K562 (cell line): ENCODE data around the gene CYB5R4. TPM values are rescaled to one million over a fixed set of nuclear protein-coding genes. Genes with fewer than 3 reads are reported as not detected.
A peak's percentile ranks its signal among the peaks of the same experiment; 100 is the strongest.

Source experiments
- FIP1L1 ChIP-seq: fragments of 200-400 bp; formaldehyde crosslinking; IDR thresholded peaks from 2 replicates; pipeline ENCODE4 v1.6.1; 2018; ENCODE audit warnings: mild to moderate bottlenecking, low read depth, low read length; ENCODE audit not compliant: poor library complexity, severe bottlenecking
- IRF9 ChIP-seq: fragments of 450-650 bp; IDR thresholded peaks from 2 replicates; pipeline ENCODE4 v1.6.1; 2016; ENCODE audit warnings: missing biosample characterization, missing genetic modification characterization
- KLF6 ChIP-seq: fragments of 250-450 bp; sonication (Bioruptor Pico); IDR thresholded peaks from 2 replicates; pipeline ENCODE4 v1.4.0; 2020; ENCODE audit warnings: mild to moderate bottlenecking, moderate library complexity, borderline replicate concordance
- L3MBTL2 ChIP-seq: fragments of 450-650 bp; IDR thresholded peaks from 2 replicates; pipeline ENCODE4 v1.6.1; 2016; ENCODE audit warnings: mild to moderate bottlenecking, moderate library complexity
- MAFF ChIP-seq: IDR thresholded peaks from 2 replicates; pipeline ENCODE4 v1.6.1; 2012; ENCODE audit warnings: low read length, improper control_type of control experiment
- NBN ChIP-seq: fragments of 450-650 bp; IDR thresholded peaks from 2 replicates; pipeline ENCODE4 v1.6.1; 2016; ENCODE audit warnings: low read depth, mild to moderate bottlenecking
- NR2C1 ChIP-seq, 2 experiments: fragments of 450-650 bp; IDR thresholded peaks; 2 replicates each; pipeline ENCODE4 v1.6.1; 2017; ENCODE audit warnings: mild to moderate bottlenecking in 2 of 2, antibody characterized with exemption in 1 of 2, inconsistent platforms in 1 of 2, missing compliant biosample characterization in 1 of 2, missing genetic modification characterization in 1 of 2
- SRSF7 ChIP-seq: fragments of 200-400 bp; formaldehyde crosslinking; optimal IDR thresholded peaks from 2 replicates; pipeline ENCODE3; 2017; ENCODE audit warnings: mild to moderate bottlenecking, low read depth, low read length
- ZNF592 ChIP-seq: fragments of 450-650 bp; IDR thresholded peaks from 2 replicates; pipeline ENCODE4 v1.6.1; 2017; ENCODE audit warnings: antibody characterized with exemption, mild to moderate bottlenecking
- polyA plus RNA-seq, 8 experiments: library from polyadenylated mRNA; depleted of rRNA in 4 of 8; stranded (reverse) in 5 of 8; unstranded in 3 of 8; fragments of >200 nt; fragmentation: Nextera tagmentation in 2 of 8; fragmentation: Illumina TruSeq in 1 of 8; extraction: Ambion mirVana in 2 of 8; extraction: Trizol in 1 of 8; gene quantifications; 2 replicates each; pipeline versions ENCODE4 v1.2.1 to v1.2.3, GENCODE V29; 2011 to 2014; ENCODE audit warnings: inconsistent platforms in 1 of 8, missing spikeins in 1 of 8
- total RNA-seq, 7 experiments: library from RNA; depleted of rRNA in 6 of 7; stranded (reverse); fragments of >200 nt in 6 of 7; fragmentation: Illumina TruSeq in 2 of 7; extraction: Trizol in 2 of 7; gene quantifications; 2 replicates each; pipeline versions ENCODE4 v1.2.1 to v1.2.3, GENCODE V29; 2011 to 2021; ENCODE audit warnings: low replicate concordance in 1 of 7
- TF ChIP-seq, protein P1 (sequence below): fragments of 450-650 bp; IDR thresholded peaks from 2 replicates; pipeline ENCODE4 v1.6.1; 2016; ENCODE audit warnings: mild to moderate bottlenecking
- TF ChIP-seq, protein P2 (sequence below): fragments of 450-650 bp; IDR thresholded peaks from 2 replicates; pipeline ENCODE4 v1.6.1; 2016; ENCODE audit warnings: antibody characterized with exemption
- TF ChIP-seq, protein P3 (sequence below): fragments of 450-650 bp; conservative IDR thresholded peaks from 2 replicates; pipeline ENCODE4 v1.6.1; 2016; ENCODE audit warnings: missing genetic modification characterization, low read depth, mild to moderate bottlenecking, missing compliant biosample characterization, moderate library complexity

CYB5R4 gene
- total and polyA plus RNA-seq, 9 of the 15 experiments (the other 6 are each of a cell fraction or from before 2014, with no cell fraction given): 5.9 to 23.1 (median 19.0) TPM

DNA sequence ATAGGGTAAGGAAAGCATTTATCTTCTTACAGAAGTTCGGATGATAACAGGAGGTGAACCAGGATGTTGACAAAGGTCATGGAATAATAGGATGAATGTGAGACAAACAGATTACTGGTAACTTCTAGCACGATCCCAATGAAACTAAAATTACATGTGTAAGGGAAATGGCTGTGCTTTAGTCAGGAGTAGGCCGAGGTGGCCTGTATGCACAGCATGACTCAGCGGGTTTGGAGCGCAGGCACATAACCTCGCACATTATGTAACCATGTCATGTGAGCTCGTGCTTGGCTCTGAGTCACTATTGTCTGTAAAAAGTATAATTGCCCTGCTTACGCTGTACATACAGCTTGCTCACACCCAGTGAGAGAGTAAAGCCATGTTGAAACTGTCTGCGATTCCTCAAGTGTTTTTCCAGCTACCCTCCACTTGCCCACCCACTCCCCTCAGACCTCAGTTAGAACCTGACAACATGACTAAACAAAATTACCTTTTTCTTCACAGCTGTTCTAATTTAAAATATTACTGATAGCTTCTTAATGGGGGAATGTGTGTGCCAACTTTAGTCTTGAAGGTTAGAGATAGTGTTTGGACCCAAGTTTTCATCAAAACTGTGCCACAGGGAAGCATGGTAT, 8.2 kb downstream of the CYB5R4 start (continued):
- TF ChIP-seq IRF9 (tag): peak; percentile 90
- TF ChIP-seq, protein P1, sequence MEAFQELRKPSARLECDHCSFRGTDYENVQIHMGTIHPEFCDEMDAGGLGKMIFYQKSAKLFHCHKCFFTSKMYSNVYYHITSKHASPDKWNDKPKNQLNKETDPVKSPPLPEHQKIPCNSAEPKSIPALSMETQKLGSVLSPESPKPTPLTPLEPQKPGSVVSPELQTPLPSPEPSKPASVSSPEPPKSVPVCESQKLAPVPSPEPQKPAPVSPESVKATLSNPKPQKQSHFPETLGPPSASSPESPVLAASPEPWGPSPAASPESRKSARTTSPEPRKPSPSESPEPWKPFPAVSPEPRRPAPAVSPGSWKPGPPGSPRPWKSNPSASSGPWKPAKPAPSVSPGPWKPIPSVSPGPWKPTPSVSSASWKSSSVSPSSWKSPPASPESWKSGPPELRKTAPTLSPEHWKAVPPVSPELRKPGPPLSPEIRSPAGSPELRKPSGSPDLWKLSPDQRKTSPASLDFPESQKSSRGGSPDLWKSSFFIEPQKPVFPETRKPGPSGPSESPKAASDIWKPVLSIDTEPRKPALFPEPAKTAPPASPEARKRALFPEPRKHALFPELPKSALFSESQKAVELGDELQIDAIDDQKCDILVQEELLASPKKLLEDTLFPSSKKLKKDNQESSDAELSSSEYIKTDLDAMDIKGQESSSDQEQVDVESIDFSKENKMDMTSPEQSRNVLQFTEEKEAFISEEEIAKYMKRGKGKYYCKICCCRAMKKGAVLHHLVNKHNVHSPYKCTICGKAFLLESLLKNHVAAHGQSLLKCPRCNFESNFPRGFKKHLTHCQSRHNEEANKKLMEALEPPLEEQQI: peak; percentile 85
- TF ChIP-seq NBN: 0 out of 2 replicates have a peak, but pooled peaks have one; percentile 22
- TF ChIP-seq, protein P2, sequence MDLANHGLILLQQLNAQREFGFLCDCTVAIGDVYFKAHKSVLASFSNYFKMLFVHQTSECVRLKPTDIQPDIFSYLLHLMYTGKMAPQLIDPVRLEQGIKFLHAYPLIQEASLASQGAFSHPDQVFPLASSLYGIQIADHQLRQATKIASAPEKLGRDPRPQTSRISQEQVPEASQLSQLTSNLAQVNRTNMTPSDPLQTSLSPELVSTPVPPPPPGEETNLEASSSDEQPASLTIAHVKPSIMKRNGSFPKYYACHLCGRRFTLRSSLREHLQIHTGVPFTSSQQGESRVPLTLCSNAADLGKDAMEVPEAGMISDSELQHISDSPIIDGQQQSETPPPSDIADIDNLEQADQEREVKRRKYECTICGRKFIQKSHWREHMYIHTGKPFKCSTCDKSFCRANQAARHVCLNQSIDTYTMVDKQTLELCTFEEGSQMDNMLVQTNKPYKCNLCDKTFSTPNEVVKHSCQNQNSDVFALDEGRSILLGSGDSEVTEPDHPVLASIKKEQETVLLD: no peak
- TF ChIP-seq MAFF: peak; percentile 64
- 0 out of 2 replicates have a peak, but pooled peaks have one; percentile 22 for TF ChIP-seq NR2C1 (IDR thresholded peaks at IDR 0.05)
- peak; percentile 91 for TF ChIP-seq NR2C1 (tag; IDR thresholded peaks at IDR 0.05)
- peak; percentile 60; the same call in 1 of the 2 replicates for TF ChIP-seq KLF6 (CRISPR knock-in tag)
- no peak for TF ChIP-seq SRSF7
- TF ChIP-seq, protein P3, sequence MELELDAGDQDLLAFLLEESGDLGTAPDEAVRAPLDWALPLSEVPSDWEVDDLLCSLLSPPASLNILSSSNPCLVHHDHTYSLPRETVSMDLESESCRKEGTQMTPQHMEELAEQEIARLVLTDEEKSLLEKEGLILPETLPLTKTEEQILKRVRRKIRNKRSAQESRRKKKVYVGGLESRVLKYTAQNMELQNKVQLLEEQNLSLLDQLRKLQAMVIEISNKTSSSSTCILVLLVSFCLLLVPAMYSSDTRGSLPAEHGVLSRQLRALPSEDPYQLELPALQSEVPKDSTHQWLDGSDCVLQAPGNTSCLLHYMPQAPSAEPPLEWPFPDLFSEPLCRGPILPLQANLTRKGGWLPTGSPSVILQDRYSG (tag): peak; percentile 94
- TF ChIP-seq FIP1L1: no peak
- TF ChIP-seq ZNF592: peak; percentile 98
- TF ChIP-seq L3MBTL2: peak; percentile 49; the same call in 1 of the 2 replicates
